Osteoblast (primary cell): Measurements from ENCODE around the gene AIM2. TPM values are rescaled to one million over a fixed set of nuclear protein-coding genes. Genes with fewer than 3 reads are reported as not detected.
"Not testable (repeated sequence)": the region's sequence is repeated elsewhere in the genome, so short reads cannot be mapped to it uniquely, and the experiment has no call there.

Experiments
- DNase-seq: peaks from one replicate; pipeline ENCODE4 v3.0.0; 2011; ENCODE audit warnings: low spot score, mixed read lengths; ENCODE audit not compliant: insufficient read length; ENCODE audit errors: missing footprints
- H2AFZ ChIP-seq: 2 replicates; pipeline ENCODE4 v1.6.0; 2011; ENCODE audit warnings: mild to moderate bottlenecking, low read length
- H3K27ac ChIP-seq: 2 replicates; pipeline ENCODE4 v1.5.1; 2011; ENCODE audit warnings: mild to moderate bottlenecking, low read depth, low read length, moderate library complexity
- H3K27me3 ChIP-seq: 2 replicates; pipeline ENCODE4 v1.6.0; 2012; ENCODE audit warnings: mild to moderate bottlenecking, control low read depth, inconsistent platforms, low read length, moderate library complexity; ENCODE audit not compliant: insufficient read depth
- H3K36me3 ChIP-seq: 2 replicates; pipeline ENCODE4 v1.5.1; 2011; ENCODE audit warnings: mild to moderate bottlenecking, low read length, control low read depth, moderate library complexity; ENCODE audit not compliant: insufficient read depth
- H3K4me1 ChIP-seq: 2 replicates; pipeline ENCODE4 v1.5.1; 2011; ENCODE audit warnings: mild to moderate bottlenecking, low read length, control low read depth, moderate library complexity; ENCODE audit not compliant: insufficient read depth
- H3K4me2 ChIP-seq: 2 replicates; pipeline ENCODE4 v1.6.0; 2011; ENCODE audit warnings: mild to moderate bottlenecking, low read length; ENCODE audit not compliant: insufficient read depth
- H3K4me3 ChIP-seq: fragments of 200-600 bp; sonication (generic); 3 replicates; pipeline ENCODE4 v1.5.1; 2012; ENCODE audit warnings: mild to moderate bottlenecking, low read length, inconsistent platforms; ENCODE audit not compliant: insufficient read depth
- H3K79me2 ChIP-seq: 2 replicates; pipeline ENCODE4 v1.6.0; 2012; ENCODE audit warnings: mild to moderate bottlenecking, low read length, control low read depth, inconsistent platforms; ENCODE audit not compliant: insufficient read depth
- H3K9me3 ChIP-seq: 2 replicates; pipeline ENCODE4 v1.5.1; 2011; ENCODE audit warnings: low read depth, low read length, control low read depth
- H4K20me1 ChIP-seq: 2 replicates; pipeline ENCODE4 v1.6.0; 2012; ENCODE audit warnings: mild to moderate bottlenecking, low read length, control low read depth; ENCODE audit not compliant: insufficient read depth
- total RNA-seq: library from RNA; depleted of rRNA; stranded (reverse); fragments of >200 nt; gene quantifications from 2 replicates; pipeline ENCODE4 v1.2.3, GENCODE V29; 2012
- TF ChIP-seq, protein P1 (sequence below): IDR thresholded peaks from 2 replicates; pipeline ENCODE4 v1.5.1; 2011; ENCODE audit warnings: mild to moderate bottlenecking, low read depth, low read length, moderate library complexity; ENCODE audit errors: extremely low read depth

AIM2 gene
- total RNA-seq, 1 donor, result 0.72 TPM

DNA sequence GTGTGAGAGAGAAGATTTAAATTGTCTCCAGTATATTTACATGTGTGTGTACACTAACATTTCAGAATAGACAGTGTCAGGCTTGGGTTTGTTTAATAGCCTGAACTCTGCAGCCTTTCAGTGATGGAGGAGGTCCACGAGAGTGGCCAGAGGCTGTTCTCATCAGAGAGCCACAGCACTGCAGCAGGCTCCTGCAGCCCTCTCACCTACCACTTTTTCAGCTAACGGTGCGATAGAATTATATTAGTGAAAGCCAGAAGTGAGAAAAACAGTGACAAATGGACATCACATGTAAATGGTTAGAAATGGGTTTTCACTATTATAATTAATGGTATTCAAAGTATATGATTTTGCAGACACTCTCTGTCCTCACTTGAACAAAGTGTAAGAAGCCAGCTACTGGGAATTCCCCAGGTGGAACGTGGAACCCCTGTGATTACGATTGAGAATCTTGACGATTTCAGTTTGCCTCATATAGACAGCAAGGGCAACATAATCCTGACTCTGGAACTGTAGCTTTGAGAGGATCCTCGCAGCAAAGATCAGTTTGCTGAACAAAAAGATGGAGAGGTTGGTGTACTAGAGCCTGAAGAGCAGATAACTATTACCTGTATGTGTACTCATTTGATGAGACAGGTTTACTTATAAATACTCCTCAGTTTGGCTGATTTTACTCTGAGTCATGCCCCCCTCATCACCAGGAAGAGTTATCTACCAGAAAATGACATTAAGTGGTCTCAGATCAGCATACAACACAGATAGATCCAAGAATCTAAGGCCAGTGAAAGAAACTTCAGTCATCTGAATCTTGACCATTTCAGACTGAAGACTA is 35.5 kb downstream of the AIM2 start:
- Histone ChIP-seq H3K4me1 (peaks cover 30% of the 10 kb centered on the region), H3K9me3 (no peaks in the 10 kb centered on the region), H3K79me2 (peaks cover 7% of the 10 kb centered on the region), H3K4me2 (peak overlapping the region; percentile 43), H3K4me3 (no peak overlapping the region), H4K20me1 (no peaks in the 10 kb centered on the region), H3K27me3 (no peaks in the 10 kb centered on the region), H3K27ac (peak overlapping the region; percentile 78), H3K36me3 (peaks cover 47% of the 10 kb centered on the region), H2AFZ (no peak overlapping the region)
- TF ChIP-seq, protein P1, sequence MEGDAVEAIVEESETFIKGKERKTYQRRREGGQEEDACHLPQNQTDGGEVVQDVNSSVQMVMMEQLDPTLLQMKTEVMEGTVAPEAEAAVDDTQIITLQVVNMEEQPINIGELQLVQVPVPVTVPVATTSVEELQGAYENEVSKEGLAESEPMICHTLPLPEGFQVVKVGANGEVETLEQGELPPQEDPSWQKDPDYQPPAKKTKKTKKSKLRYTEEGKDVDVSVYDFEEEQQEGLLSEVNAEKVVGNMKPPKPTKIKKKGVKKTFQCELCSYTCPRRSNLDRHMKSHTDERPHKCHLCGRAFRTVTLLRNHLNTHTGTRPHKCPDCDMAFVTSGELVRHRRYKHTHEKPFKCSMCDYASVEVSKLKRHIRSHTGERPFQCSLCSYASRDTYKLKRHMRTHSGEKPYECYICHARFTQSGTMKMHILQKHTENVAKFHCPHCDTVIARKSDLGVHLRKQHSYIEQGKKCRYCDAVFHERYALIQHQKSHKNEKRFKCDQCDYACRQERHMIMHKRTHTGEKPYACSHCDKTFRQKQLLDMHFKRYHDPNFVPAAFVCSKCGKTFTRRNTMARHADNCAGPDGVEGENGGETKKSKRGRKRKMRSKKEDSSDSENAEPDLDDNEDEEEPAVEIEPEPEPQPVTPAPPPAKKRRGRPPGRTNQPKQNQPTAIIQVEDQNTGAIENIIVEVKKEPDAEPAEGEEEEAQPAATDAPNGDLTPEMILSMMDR, result no peak
- no peak for DNase-seq

DNA sequence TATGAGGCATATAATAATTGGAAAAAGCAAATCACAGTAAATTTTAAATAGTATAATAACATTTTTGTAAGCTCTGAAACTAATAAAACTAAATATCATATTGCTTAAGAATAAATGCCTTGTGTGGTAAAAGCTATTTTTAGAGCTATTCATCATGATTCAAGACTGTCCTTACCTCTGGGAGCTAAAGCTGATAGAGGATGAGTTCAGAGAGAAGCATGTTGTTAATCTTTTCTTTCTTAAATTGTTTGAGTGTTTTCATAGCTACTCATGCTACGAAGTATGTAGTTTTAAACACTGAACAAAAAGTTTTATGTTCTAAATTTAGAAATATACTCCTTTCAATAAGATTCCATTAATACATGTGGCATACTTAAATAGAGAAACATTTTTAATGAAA is 36.4 kb downstream of the AIM2 start:
- DNase-seq, result peak; percentile 50
- peak overlapping the region; percentile 78 for H3K27ac ChIP-seq
- no peaks in the 10 kb centered on the region for H4K20me1 ChIP-seq
- peaks cover 30% of the 10 kb centered on the region for H3K4me1 ChIP-seq
- TF ChIP-seq, protein P1, result no peak
- H2AFZ ChIP-seq, result no peak overlapping the region
- H3K4me2 ChIP-seq, result peak overlapping the region; percentile 43
- no peaks in the 10 kb centered on the region for H3K27me3 ChIP-seq
- H3K79me2 ChIP-seq, result peaks cover 7% of the 10 kb centered on the region
- no peak overlapping the region for H3K4me3 ChIP-seq
- peaks cover 48% of the 10 kb centered on the region for H3K36me3 ChIP-seq
- H3K9me3 ChIP-seq, result no peaks in the 10 kb centered on the region

DNA sequence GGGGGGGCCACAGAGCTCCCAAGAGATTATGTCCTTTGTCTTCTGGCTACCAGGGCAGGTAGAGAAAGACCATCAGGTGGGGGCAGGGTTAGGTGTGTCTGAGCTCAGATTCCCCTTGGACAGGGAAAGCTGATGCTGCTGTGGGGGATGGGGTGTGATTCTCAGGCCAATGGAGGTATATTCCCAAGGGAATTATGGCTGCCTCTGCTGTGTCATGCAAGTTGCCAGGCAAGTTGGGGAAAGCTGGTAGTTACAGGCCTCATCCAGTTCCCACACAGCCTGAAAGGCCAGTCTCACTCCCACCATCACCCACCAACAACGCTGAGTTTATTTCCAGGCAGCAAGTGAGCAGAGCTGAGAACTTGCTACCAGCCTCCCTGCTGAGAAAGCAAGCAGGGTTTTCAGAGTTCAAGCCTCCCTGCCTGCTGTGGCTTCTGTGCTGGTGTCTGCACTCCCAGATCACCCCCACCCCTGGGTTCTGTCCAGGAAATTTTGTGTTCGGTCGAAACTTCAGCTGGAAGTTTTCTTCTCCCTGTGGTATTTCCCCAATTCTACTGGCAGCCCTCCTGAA is 45.6 kb downstream of the AIM2 start:
- Histone ChIP-seq H2AFZ (no peak overlapping the region), H3K4me3 (no peak overlapping the region), H3K4me2 (no peak overlapping the region), H3K36me3 (peaks cover 54% of the 10 kb centered on the region), H3K79me2 (peaks cover 54% of the 10 kb centered on the region), H4K20me1 (peaks cover 12% of the 10 kb centered on the region), H3K9me3 (no peaks in the 10 kb centered on the region), H3K4me1 (no peaks in the 10 kb centered on the region), H3K27ac (peak overlapping the region; percentile 53), H3K27me3 (no peaks in the 10 kb centered on the region)
- TF ChIP-seq, protein P1, result no peak
- DNase-seq, result no peak

DNA sequence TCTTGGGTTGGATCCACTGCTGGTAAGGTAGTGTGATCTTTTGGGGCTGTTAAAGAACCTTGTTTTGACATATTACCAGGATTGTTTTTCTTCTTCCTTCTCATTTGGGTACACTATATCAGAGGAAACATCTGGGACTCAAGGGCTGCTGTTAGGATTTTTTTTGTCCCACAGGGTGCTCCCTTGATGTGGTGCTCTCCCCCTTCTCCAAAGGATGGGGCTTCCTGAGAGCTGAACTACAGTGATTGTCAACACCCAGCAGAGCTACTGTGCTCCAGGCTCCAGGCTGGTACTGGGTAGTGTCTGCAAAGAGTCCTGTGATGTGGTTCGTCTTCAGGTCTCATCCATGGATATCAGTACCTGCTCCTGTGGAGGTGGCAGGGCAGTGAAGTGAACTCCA is 46.3 kb downstream of the AIM2 start:
- H3K9me3 ChIP-seq, result no peaks in the 10 kb centered on the region
- H3K79me2 ChIP-seq, result peaks cover 60% of the 10 kb centered on the region
- TF ChIP-seq, protein P1, result no peak
- no peak overlapping the region for H3K27ac ChIP-seq
- H4K20me1 ChIP-seq, result peaks cover 12% of the 10 kb centered on the region
- no peak for DNase-seq
- H2AFZ ChIP-seq, result no peak overlapping the region
- no peaks in the 10 kb centered on the region for H3K27me3 ChIP-seq
- H3K4me3 ChIP-seq, result no peak overlapping the region
- no peak overlapping the region for H3K4me2 ChIP-seq
- H3K4me1 ChIP-seq, result no peaks in the 10 kb centered on the region
- peaks cover 48% of the 10 kb centered on the region for H3K36me3 ChIP-seq

DNA sequence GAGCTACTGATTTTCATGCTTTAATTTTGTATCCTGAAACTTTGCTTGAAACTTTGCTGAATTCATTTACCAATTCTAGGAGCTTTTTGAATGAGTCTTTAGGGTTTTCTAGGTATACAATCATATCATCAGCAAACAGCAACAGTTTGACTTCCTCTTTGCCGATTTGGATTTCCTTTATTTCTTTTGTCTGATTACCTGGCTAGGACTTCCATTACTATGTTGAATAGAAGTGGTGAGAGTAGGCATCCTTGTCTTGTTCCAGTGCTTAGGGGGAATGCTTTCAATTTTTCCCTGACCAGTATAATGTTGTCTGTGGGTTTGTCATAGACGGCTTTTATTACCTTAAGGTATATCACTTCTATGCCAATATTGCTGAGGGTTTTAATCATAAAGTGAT is 49.7 kb downstream of the AIM2 start:
- H2AFZ ChIP-seq, H3K4me2 ChIP-seq, H3K27me3 ChIP-seq, DNase-seq, H3K27ac ChIP-seq, H3K9me3 ChIP-seq, H3K4me1 ChIP-seq, H3K4me3 ChIP-seq: not testable (repeated sequence)
- H4K20me1 ChIP-seq, result peaks cover 13% of the 10 kb centered on the region
- peaks cover 36% of the 10 kb centered on the region for H3K36me3 ChIP-seq
- peaks cover 78% of the 10 kb centered on the region for H3K79me2 ChIP-seq
